Measurements from ENCODE around the gene GNE. TPM values are rescaled to one million over a fixed set of nuclear protein-coding genes. Genes with fewer than 3 reads are reported as not detected.

GNE gene
- total RNA-seq, 1 experiment from 2014 or later, result 8.4 TPM

DNA sequence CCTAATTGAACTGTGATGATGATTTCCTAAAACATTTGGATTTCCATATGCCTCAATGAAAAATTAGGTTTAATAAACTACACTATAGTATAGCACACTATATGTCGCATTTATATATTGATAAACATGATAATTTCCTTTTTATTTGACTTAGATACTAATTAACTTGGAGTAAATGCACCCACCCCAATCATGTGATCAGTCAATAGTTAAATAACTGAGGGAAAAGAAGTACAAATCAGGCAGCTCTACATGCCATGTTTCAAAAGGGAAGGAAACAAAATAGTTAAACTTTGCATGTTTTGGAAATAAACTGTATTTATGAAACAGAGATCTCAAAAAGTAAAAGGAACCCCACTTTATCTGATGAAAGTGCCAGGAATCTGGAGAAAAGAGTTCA is 18.0 kb upstream of the GNE start:
- Histone ChIP-seq H3K9me2 (ENCODE audit: insufficient read depth) (no peaks in the 10 kb centered on the region), H4K20me1 (ENCODE audit: insufficient read depth) (no peaks in the 10 kb centered on the region), H2AFZ (ENCODE audit: low read depth, low read length, poor library complexity, severe bottlenecking) (no peak overlapping the region), H3K4me2 (ENCODE audit: low read length) (no peak overlapping the region), H3K79me2 (ENCODE audit: insufficient read depth, low read length) (no peaks in the 10 kb centered on the region), H3K36me3 (ENCODE audit: control insufficient read depth in 1 of 2, insufficient read depth in 2 of 2, low read length in 2 of 2) (no peaks in the 10 kb centered on the region), H3K9me3 (ENCODE audit: control insufficient read depth in 1 of 2, insufficient read depth in 1 of 2, low read depth in 1 of 2, low read length in 2 of 2) (no peaks in the 10 kb centered on the region), H3K9ac (ENCODE audit: low read length) (no peak overlapping the region), H3K4me3 (replicated peaks in 1 of 2; ENCODE audit: low read depth in 1 of 2, low read length in 2 of 2) (no peak overlapping the region), H3K27me3 (ENCODE audit: insufficient read depth, low read length) (no peaks in the 10 kb centered on the region), H3K27ac (ENCODE audit: low read depth, low read length) (no peak overlapping the region), H3K4me1 (ENCODE audit: control insufficient read depth in 1 of 2, insufficient read depth in 2 of 2, low read length in 2 of 2) (no peaks in the 10 kb centered on the region)
- RAD21 ChIA-PET (ENCODE audit: low non-redundant PET in 1 of 2, low total read pairs in 2 of 2, uncharacterized antibody in 2 of 2, unreplicated experiment in 2 of 2), result no interaction called here
- ATAC-seq, result no peak
- BruUV-seq (replicated peaks), result no TSS peak
- TF ChIP-seq FOSL1 (IDR thresholded peaks at IDR 0.05; ENCODE audit: low read depth), result no peak
- TF ChIP-seq, protein P1, sequence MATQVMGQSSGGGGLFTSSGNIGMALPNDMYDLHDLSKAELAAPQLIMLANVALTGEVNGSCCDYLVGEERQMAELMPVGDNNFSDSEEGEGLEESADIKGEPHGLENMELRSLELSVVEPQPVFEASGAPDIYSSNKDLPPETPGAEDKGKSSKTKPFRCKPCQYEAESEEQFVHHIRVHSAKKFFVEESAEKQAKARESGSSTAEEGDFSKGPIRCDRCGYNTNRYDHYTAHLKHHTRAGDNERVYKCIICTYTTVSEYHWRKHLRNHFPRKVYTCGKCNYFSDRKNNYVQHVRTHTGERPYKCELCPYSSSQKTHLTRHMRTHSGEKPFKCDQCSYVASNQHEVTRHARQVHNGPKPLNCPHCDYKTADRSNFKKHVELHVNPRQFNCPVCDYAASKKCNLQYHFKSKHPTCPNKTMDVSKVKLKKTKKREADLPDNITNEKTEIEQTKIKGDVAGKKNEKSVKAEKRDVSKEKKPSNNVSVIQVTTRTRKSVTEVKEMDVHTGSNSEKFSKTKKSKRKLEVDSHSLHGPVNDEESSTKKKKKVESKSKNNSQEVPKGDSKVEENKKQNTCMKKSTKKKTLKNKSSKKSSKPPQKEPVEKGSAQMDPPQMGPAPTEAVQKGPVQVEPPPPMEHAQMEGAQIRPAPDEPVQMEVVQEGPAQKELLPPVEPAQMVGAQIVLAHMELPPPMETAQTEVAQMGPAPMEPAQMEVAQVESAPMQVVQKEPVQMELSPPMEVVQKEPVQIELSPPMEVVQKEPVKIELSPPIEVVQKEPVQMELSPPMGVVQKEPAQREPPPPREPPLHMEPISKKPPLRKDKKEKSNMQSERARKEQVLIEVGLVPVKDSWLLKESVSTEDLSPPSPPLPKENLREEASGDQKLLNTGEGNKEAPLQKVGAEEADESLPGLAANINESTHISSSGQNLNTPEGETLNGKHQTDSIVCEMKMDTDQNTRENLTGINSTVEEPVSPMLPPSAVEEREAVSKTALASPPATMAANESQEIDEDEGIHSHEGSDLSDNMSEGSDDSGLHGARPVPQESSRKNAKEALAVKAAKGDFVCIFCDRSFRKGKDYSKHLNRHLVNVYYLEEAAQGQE (IDR thresholded peaks at IDR 0.05; ENCODE audit: low read depth), result no peak
- CTCF ChIA-PET, result no interaction called here
- POLR2A ChIA-PET, result no interaction called here
- no peak for DNase-seq (ENCODE audit: low read depth, low spot score)
- intact Hi-C loops (cut with micrococcal nuclease), result no loop called here

DNA sequence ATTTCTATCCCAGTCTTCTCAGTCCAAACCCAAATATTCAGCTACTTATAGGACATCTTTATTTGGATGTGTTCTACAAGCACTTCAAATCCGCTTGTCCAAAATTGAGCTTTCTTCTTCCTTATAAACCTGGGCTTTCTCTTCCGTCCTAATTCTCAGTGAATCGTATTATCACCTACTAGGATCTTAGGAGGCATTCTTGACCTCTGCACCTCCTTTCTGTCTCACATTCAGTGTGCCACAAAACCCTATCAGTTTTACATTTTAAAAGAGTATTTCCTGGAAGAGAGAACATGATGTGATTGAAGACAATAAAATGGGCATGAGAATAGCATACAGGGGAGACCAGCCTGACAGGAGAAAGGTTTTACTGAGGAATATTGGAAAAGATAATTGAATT is 16.8 kb upstream of the GNE start:
- no peak overlapping the region for H3K4me2 ChIP-seq (ENCODE audit: low read length)
- no peaks in the 10 kb centered on the region for H3K9me2 ChIP-seq (ENCODE audit: insufficient read depth)
- H3K9ac ChIP-seq (ENCODE audit: low read length), result no peak overlapping the region
- H3K27me3 ChIP-seq (ENCODE audit: insufficient read depth, low read length), result no peaks in the 10 kb centered on the region
- POLR2A ChIA-PET, result no interaction called here
- no peaks in the 10 kb centered on the region for H3K4me1 ChIP-seq (ENCODE audit: control insufficient read depth in 1 of 2, insufficient read depth in 2 of 2, low read length in 2 of 2)
- no peak for DNase-seq (ENCODE audit: low read depth, low spot score)
- no peaks in the 10 kb centered on the region for H4K20me1 ChIP-seq (ENCODE audit: insufficient read depth)
- no peak overlapping the region for H3K27ac ChIP-seq (ENCODE audit: low read depth, low read length)
- H3K36me3 ChIP-seq (ENCODE audit: control insufficient read depth in 1 of 2, insufficient read depth in 2 of 2, low read length in 2 of 2), result no peaks in the 10 kb centered on the region
- H2AFZ ChIP-seq (ENCODE audit: low read depth, low read length, poor library complexity, severe bottlenecking), result no peak overlapping the region
- H3K4me3 ChIP-seq (replicated peaks in 1 of 2; ENCODE audit: low read depth in 1 of 2, low read length in 2 of 2), result no peak overlapping the region
- intact Hi-C loops (cut with micrococcal nuclease), result no loop called here
- no TSS peak for BruUV-seq (replicated peaks)
- CTCF ChIA-PET, result no interaction called here
- no peaks in the 10 kb centered on the region for H3K9me3 ChIP-seq (ENCODE audit: control insufficient read depth in 1 of 2, insufficient read depth in 1 of 2, low read depth in 1 of 2, low read length in 2 of 2)
- ATAC-seq, result no peak
- RAD21 ChIA-PET (ENCODE audit: low non-redundant PET in 1 of 2, low total read pairs in 2 of 2, uncharacterized antibody in 2 of 2, unreplicated experiment in 2 of 2), result no interaction called here
- H3K79me2 ChIP-seq (ENCODE audit: insufficient read depth, low read length), result no peaks in the 10 kb centered on the region
- TF ChIP-seq CEBPB (IDR thresholded peaks at IDR 0.05; ENCODE audit: low read depth) (no peak), POLR2AphosphoS5 (IDR thresholded peaks at IDR 0.05; ENCODE audit: low read depth, low read length) (no peak), YY1 (IDR thresholded peaks at IDR 0.05; ENCODE audit: extremely low read depth, insufficient replicate concordance, low read depth, low read length) (no peak), POLR2A (IDR thresholded peaks at IDR 0.05; ENCODE audit: borderline replicate concordance, extremely low read depth, insufficient read depth, insufficient read length) (no peak), RAD21 (IDR thresholded peaks at IDR 0.05; ENCODE audit: low read depth) (no peak), EZH2 (IDR thresholded peaks at IDR 0.05) (no peak), SIN3A (IDR thresholded peaks at IDR 0.05; ENCODE audit: low read depth) (no peak)
- TF ChIP-seq, protein P2, sequence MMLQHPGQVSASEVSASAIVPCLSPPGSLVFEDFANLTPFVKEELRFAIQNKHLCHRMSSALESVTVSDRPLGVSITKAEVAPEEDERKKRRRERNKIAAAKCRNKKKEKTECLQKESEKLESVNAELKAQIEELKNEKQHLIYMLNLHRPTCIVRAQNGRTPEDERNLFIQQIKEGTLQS (IDR thresholded peaks at IDR 0.05), result no peak
- TF ChIP-seq, protein P3, sequence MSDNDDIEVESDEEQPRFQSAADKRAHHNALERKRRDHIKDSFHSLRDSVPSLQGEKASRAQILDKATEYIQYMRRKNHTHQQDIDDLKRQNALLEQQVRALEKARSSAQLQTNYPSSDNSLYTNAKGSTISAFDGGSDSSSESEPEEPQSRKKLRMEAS (IDR thresholded peaks at IDR 0.05), result no peak
- TF ChIP-seq, protein P4, sequence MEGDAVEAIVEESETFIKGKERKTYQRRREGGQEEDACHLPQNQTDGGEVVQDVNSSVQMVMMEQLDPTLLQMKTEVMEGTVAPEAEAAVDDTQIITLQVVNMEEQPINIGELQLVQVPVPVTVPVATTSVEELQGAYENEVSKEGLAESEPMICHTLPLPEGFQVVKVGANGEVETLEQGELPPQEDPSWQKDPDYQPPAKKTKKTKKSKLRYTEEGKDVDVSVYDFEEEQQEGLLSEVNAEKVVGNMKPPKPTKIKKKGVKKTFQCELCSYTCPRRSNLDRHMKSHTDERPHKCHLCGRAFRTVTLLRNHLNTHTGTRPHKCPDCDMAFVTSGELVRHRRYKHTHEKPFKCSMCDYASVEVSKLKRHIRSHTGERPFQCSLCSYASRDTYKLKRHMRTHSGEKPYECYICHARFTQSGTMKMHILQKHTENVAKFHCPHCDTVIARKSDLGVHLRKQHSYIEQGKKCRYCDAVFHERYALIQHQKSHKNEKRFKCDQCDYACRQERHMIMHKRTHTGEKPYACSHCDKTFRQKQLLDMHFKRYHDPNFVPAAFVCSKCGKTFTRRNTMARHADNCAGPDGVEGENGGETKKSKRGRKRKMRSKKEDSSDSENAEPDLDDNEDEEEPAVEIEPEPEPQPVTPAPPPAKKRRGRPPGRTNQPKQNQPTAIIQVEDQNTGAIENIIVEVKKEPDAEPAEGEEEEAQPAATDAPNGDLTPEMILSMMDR (IDR thresholded peaks at IDR 0.05 in 2 of 3, conservative IDR thresholded peaks at IDR 0.05 in 1 of 3; ENCODE audit: borderline replicate concordance in 1 of 3, insufficient read depth in 1 of 3, low read depth in 2 of 3, low read length in 2 of 3), result no peak
- TF ChIP-seq, protein P5, sequence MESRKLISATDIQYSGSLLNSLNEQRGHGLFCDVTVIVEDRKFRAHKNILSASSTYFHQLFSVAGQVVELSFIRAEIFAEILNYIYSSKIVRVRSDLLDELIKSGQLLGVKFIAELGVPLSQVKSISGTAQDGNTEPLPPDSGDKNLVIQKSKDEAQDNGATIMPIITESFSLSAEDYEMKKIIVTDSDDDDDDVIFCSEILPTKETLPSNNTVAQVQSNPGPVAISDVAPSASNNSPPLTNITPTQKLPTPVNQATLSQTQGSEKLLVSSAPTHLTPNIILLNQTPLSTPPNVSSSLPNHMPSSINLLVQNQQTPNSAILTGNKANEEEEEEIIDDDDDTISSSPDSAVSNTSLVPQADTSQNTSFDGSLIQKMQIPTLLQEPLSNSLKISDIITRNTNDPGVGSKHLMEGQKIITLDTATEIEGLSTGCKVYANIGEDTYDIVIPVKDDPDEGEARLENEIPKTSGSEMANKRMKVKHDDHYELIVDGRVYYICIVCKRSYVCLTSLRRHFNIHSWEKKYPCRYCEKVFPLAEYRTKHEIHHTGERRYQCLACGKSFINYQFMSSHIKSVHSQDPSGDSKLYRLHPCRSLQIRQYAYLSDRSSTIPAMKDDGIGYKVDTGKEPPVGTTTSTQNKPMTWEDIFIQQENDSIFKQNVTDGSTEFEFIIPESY (IDR thresholded peaks at IDR 0.05; ENCODE audit: extremely low read depth, insufficient replicate concordance, low read length), result no peak
